ENCODE data around the gene ARHGEF3.

- TF ChIP-seq CTCF (conservative IDR thresholded peaks at IDR 0.05; ENCODE audit: low read depth, low read length) (no peak), EZH2 (IDR thresholded peaks at IDR 0.05; ENCODE audit: borderline replicate concordance, low read depth, low read length, poor library complexity, severe bottlenecking) (no peak)
These were observed 117.7 kb downstream of the ARHGEF3 start for GRCh38 chr3:56684029-56684428.

Data from A673 (cell line).